Endothelial cell of hepatic sinusoid (primary cell): ENCODE results near the gene PKDCC.

Source experiments
- in situ Hi-C: cut with HindIII; loops from 2 replicates; pipeline ENCODE4 v1.10.0; 2017; ENCODE audit warnings: low sequenced_read_pairs

Gene PKDCC

GRCh38 chr2:42084231-42084671 lies 36.4 kb downstream of the PKDCC start:
- in situ Hi-C loops, result loop anchor here (5.0 kb wide), 1 partner anchor 33 kb away; no protein-coding TSS in a partner anchor

GRCh38 chr2:42085070-42085469 lies 37.2 kb downstream of the PKDCC start:
- in situ Hi-C loops, result loop anchor here (5.0 kb wide), 2 partner anchors 63 to 228 kb away; no protein-coding TSS in a partner anchor

- in situ Hi-C loops, result loop anchor here (5.0 kb wide), 2 partner anchors 64 to 229 kb away; no protein-coding TSS in a partner anchor
These were observed 38.1 kb downstream of the PKDCC start for GRCh38 chr2:42085706-42086487.

GRCh38 chr2:42086500-42086953 lies 38.7 kb downstream of the PKDCC start:
- in situ Hi-C loops, result loop anchor here (5.0 kb wide), 2 partner anchors 64 to 229 kb away; no protein-coding TSS in a partner anchor

GRCh38 chr2:42087137-42087856 lies 39.5 kb downstream of the PKDCC start:
- in situ Hi-C loops, result loop anchor here (5.0 kb wide), 2 partner anchors 65 to 230 kb away; no protein-coding TSS in a partner anchor

- in situ Hi-C loops, result loop anchor here (5.0 kb wide), 2 partner anchors 66 to 231 kb away; no protein-coding TSS in a partner anchor
These were observed 40.0 kb downstream of the PKDCC start for GRCh38 chr2:42087857-42088195.

GRCh38 chr2:42089340-42089925 lies 41.6 kb downstream of the PKDCC start:
- in situ Hi-C loops, result loop anchor here (5.0 kb wide), 2 partner anchors 67 to 232 kb away; no protein-coding TSS in a partner anchor

- in situ Hi-C loops, result no loop called here
These were observed 42.4 kb downstream of the PKDCC start for GRCh38 chr2:42090216-42090615.

GRCh38 chr2:42091671-42092070 lies 43.9 kb downstream of the PKDCC start:
- in situ Hi-C loops, result no loop called here

- in situ Hi-C loops, result no loop called here
These were observed 44.5 kb downstream of the PKDCC start for GRCh38 chr2:42092084-42092996.

GRCh38 chr2:42094114-42094513 lies 46.3 kb downstream of the PKDCC start:
- in situ Hi-C loops, result no loop called here

- in situ Hi-C loops, result no loop called here
These were observed 48.1 kb downstream of the PKDCC start for GRCh38 chr2:42095923-42096408.

GRCh38 chr2:42096869-42097591 lies 49.2 kb downstream of the PKDCC start:
- in situ Hi-C loops, result no loop called here

GRCh38 chr2:42098571-42099437 lies 51.0 kb downstream of the PKDCC start:
- in situ Hi-C loops, result no loop called here

- in situ Hi-C loops, result no loop called here
These were observed 51.8 kb downstream of the PKDCC start for GRCh38 chr2:42099438-42100173.

- in situ Hi-C loops, result no loop called here
These were observed 52.9 kb downstream of the PKDCC start for GRCh38 chr2:42100683-42101205.

- in situ Hi-C loops, result no loop called here
These were observed 53.6 kb downstream of the PKDCC start for GRCh38 chr2:42101206-42102023.
